K562 (cell line): ENCODE measurements around the gene RGS14.

Source experiments
- CBX3 ChIP-seq, 2 experiments: IDR thresholded peaks; 1 replicate in 1 of 2; 2 replicates in 1 of 2; pipeline ENCODE4 v1.6.1; 2012; ENCODE audit warnings: inconsistent platforms in 2 of 2, low read length in 2 of 2, borderline replicate concordance in 1 of 2, control low read depth in 1 of 2
- CBX8 ChIP-seq: fragments of 200-600 bp; sonication (generic); IDR thresholded peaks from 2 replicates; pipeline ENCODE4 v1.6.1; 2012; ENCODE audit warnings: borderline replicate concordance, mixed run types, low read depth, mild to moderate bottlenecking, moderate library complexity, mixed read lengths, low read length, control low read depth, inconsistent platforms; ENCODE audit not compliant: poor library complexity, severe bottlenecking; ENCODE audit errors: extremely low read depth
- CTCF ChIP-seq, 3 experiments: IDR thresholded peaks in 2 of 3; conservative IDR thresholded peaks in 1 of 3; 2 replicates each; pipeline ENCODE4 v1.5.1; 2011 to 2012; ENCODE audit warnings: low read length in 3 of 3, mild to moderate bottlenecking in 3 of 3, control low read depth in 2 of 3, improper control_type of control experiment in 1 of 3, inconsistent platforms in 1 of 3, low read depth in 1 of 3, mixed read lengths in 1 of 3, moderate library complexity in 1 of 3; ENCODE audit not compliant: insufficient read depth in 2 of 3
- EP300 ChIP-seq: IDR thresholded peaks from 2 replicates; pipeline ENCODE4 v1.6.1; 2012; ENCODE audit warnings: low read length, improper control_type of control experiment
- KDM1A ChIP-seq, 2 experiments: fragments of 450-650 bp; IDR thresholded peaks; 2 replicates each; pipeline ENCODE4 v1.6.1; 2016; ENCODE audit warnings: mild to moderate bottlenecking in 2 of 2
- POLR2A ChIP-seq: fragments of 450-650 bp; conservative IDR thresholded peaks from 2 replicates; pipeline ENCODE4 v1.6.1; 2016
- POLR2AphosphoS5 ChIP-seq: IDR thresholded peaks from 2 replicates; pipeline ENCODE4 v1.6.1; 2011; ENCODE audit warnings: mild to moderate bottlenecking, low read depth, low read length, moderate library complexity; ENCODE audit not compliant: control insufficient read depth, insufficient read depth
- RFX1 ChIP-seq: fragments of 450-650 bp; IDR thresholded peaks from 2 replicates; pipeline ENCODE4 v1.6.1; 2016; ENCODE audit warnings: mild to moderate bottlenecking, moderate library complexity
- SMC3 ChIP-seq: conservative IDR thresholded peaks from 2 replicates; pipeline ENCODE4 v1.6.1; 2011; ENCODE audit warnings: low read depth, low read length, improper control_type of control experiment; ENCODE audit not compliant: insufficient read depth
- TARDBP ChIP-seq: fragments of 450-650 bp; IDR thresholded peaks from 2 replicates; pipeline ENCODE4 v1.6.1; 2016

- no peak for TF ChIP-seq CBX3 (IDR thresholded peaks at IDR 0.05; ENCODE audit: borderline replicate concordance in 1 of 2, low read length in 2 of 2)
- TF ChIP-seq SMC3: no peak
- TF ChIP-seq RFX1: no peak
- no peak for TF ChIP-seq EP300
- TF ChIP-seq CTCF (IDR thresholded peaks at IDR 0.05 in 2 of 3, conservative IDR thresholded peaks at IDR 0.05 in 1 of 3; ENCODE audit: insufficient read depth in 2 of 3, low read depth in 1 of 3, low read length in 3 of 3): no peak
- no peak for TF ChIP-seq TARDBP
- TF ChIP-seq KDM1A (IDR thresholded peaks at IDR 0.05): no peak
- no peak for TF ChIP-seq CBX8
- no peak for TF ChIP-seq POLR2A
- no peak for TF ChIP-seq POLR2AphosphoS5
Measured at GRCh38 chr5:177339107-177339638, 18.6 kb upstream of the RGS14 start.
